ENCODE results near the gene DOCK2.
"Not testable (repeated sequence)": the region's sequence is repeated elsewhere in the genome, so short reads cannot be mapped to it uniquely, and the experiment has no call there.

The DOCK2 gene

GRCh38 chr5:169637085-169637548 lies at the start of gene DOCK2:
Gene DOCK2, plus strand, starts transcription at chr5:169637275. Its CDS starts 52 bp downstream, at chr5:169637327.
- DNase-seq (ENCODE audit: low spot score) = no peak

DNA sequence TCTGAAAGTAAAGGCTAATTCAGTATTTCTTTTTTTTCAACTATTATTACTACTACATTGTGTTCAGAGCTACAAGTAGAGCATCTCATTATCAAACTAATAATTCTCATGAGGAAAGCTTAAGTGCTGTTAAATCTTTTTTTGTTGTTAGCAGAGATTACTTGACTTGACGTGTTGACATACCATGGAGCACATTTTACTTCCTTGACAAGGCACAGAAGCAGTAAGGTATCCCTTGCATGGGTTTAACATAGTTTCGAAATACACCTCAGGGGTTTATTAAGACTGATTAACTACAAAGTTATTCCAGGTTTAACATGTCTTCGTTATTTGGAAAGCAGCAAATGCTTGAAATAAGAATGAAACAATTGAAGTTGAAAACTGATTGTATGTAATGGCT lies 46.5 kb upstream of the DOCK2 start:
- no peak for DNase-seq (ENCODE audit: low spot score)

- peak; percentile 25 for DNase-seq (ENCODE audit: low spot score)
These were observed 45.4 kb upstream of the DOCK2 start for GRCh38 chr5:169591636-169592035.

DNA sequence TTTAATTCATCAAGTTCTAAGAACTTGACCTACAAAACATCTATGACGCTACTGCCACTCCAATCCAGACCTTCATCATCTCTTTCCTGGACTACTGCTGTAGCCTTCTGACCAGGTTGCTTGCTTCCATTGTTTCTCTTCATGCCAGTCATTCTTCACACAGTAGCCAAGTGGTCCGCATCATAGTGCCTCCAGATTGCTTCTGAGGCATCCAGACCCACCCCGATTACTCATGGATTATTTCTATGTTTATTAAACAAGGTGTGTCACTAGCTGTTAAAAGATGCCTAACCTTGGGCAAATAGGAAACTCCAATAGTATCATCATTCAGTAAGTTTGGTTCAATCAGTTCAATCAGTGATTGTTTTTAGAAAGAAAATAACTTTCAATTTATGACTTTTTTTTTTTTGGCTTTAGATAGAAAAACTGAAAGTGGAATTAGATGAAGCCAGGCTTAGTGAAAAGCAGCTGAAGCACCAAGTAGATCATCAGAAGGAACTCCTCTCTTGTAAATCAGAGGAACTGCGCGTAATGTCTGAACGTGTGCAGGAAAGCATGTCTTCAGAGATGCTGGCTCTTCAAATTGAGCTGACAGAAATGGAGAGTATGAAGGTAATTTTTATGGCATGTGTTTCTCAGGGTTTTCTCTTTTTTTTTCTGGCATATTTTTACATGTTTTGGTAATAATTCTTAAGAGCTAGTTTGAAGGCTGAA lies 44.0 kb upstream of the DOCK2 start:
- no peak for DNase-seq (ENCODE audit: low spot score)

GRCh38 chr5:169595172-169595820 lies 41.8 kb upstream of the DOCK2 start:
- no peak for DNase-seq (ENCODE audit: low spot score)

DNA sequence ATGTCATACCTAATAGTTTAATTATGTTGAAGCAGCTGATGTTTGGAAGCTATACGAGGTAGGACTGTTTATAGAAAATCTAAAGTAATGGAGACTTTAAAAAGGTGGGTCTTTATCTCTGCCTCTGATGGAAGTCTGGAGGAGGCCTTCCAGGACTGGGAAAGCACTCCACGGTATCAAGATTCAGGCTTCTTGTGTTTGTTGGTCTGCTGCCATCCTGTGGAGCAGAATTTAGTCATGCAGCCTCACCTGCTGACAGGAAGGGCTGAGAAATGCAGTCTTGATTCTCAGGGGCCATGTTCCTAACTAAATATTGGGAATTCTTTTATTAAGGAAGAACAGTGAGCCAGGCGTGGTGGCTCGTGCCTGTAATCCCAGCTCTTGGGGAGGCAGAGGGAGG lies 37.6 kb upstream of the DOCK2 start:
- no peak for DNase-seq (ENCODE audit: low spot score)

GRCh38 chr5:169602535-169602934 lies 34.5 kb upstream of the DOCK2 start:
- no peak for DNase-seq (ENCODE audit: low spot score)

- DNase-seq (ENCODE audit: low spot score) = no peak
These were observed 30.8 kb upstream of the DOCK2 start for GRCh38 chr5:169606279-169606678.

DNA sequence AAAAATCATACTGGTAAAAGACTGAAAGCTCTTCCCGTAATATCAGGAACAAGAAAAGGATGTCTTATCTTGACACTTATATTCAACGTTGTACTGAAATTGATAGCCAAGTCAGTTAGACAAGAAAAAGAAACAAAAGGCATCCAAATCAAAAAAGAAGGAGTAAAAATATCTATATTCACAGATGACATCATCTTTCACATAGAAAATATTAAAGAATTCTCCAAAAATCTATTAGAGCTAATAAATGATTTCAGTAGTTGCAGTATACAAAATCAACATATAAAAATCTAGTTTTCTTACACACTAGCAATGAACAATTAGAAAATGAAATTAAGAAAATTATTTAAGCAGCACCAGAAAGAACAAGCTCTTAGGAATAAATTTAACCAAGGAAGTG lies 29.2 kb upstream of the DOCK2 start:
- no peak for DNase-seq (ENCODE audit: low spot score)

GRCh38 chr5:169609716-169610115 lies 27.4 kb upstream of the DOCK2 start:
- no peak for DNase-seq (ENCODE audit: low spot score)

- no peak for DNase-seq (ENCODE audit: low spot score)
These were observed 26.5 kb upstream of the DOCK2 start for GRCh38 chr5:169610606-169611005.

DNA sequence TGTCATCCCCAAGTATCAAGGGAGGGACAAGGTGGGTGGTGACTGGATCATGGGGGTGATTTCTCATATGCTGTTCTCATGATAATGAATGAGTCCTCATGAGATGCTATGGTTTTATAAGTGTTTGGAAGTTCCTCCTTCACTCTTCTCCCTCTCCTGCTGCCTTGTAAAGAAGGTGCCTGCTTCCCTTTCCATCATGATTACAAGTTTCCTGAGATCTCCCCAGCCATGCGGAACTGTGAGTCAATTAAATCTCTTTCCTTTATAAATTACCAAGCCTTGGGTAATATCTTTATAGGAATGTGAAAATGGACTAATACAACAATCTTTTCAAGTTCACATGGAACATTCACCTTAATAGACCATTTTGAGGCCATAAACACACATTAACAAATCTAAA lies 21.5 kb upstream of the DOCK2 start:
- DNase-seq (ENCODE audit: low spot score) = no peak

DNA sequence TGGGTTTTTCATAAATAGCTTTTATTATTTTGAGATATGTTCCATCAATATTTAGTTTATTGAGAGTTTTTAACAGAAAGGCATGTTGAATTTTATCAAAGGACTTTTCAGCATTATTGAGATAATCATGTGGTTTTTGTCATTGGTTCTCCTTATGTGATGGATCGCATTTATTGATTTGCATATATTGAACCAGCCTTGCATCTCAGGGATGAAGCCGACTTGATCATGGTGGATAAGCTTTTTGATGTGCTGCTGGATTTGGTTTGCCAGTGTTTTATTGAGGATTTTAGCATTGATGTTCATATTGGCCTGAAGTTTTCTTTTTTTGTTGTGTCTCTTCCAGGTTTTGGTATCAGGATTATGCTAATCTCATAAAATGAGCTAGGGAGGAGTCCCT lies 12.8 kb upstream of the DOCK2 start:
- not testable (repeated sequence) for DNase-seq (ENCODE audit: low spot score)

GRCh38 chr5:169626779-169627178 lies 10.3 kb upstream of the DOCK2 start:
- peak; percentile 80 for DNase-seq (ENCODE audit: low spot score)

- DNase-seq (ENCODE audit: low spot score) = no peak
These were observed 9.5 kb upstream of the DOCK2 start for GRCh38 chr5:169627551-169627950.

- peak; percentile 65 for DNase-seq (ENCODE audit: low spot score)
These were observed 8.2 kb upstream of the DOCK2 start for GRCh38 chr5:169628892-169629291.

- peak; percentile 77 for DNase-seq (ENCODE audit: low spot score)
These were observed 7.1 kb upstream of the DOCK2 start for GRCh38 chr5:169629847-169630548.

GRCh38 chr5:169631360-169631759 lies 5.7 kb upstream of the DOCK2 start:
- DNase-seq (ENCODE audit: low spot score) = no peak

DNA sequence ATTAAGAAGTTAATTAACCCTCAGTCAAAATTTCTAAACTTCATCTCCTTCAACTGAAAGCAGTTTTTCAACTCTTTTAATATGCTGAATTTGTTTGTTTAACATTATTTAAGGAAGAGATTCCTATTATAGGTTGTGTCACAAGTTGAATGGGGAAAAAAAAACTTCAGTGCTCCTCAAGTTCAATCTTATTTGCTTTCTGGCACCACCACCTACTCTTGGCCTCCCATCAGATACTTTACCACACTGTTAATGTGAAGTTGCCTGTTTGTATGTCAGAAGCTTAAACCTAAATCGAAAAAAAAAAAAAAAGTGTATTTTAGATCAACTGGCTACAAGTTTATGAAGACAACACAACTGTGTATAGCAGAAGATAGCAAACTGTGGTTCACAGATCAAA lies 4.1 kb upstream of the DOCK2 start:
- no peak for DNase-seq (ENCODE audit: low spot score)

DNA sequence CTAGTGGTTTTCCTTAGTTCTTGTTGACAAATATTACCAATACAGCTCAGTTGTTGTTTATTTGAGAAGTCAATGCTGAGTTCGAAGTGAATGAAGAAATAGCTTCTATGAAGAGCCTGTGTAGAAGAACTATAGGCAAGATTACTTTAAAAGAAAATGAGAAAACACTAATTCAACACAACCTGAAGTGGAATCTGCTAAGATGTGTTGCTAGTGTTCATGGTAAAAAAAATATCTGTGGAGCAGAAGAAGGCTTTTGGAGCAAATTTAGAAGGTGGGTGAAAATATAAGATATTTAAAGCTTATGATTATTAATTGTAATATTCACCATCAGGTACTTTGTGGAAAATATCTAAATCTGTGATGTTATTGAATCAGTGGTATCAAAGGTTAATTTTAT lies 2.5 kb upstream of the DOCK2 start:
- no peak for DNase-seq (ENCODE audit: low spot score)

- no peak for DNase-seq (ENCODE audit: low spot score)
These were observed 1.1 kb upstream of the DOCK2 start for GRCh38 chr5:169635936-169636335.

DNA sequence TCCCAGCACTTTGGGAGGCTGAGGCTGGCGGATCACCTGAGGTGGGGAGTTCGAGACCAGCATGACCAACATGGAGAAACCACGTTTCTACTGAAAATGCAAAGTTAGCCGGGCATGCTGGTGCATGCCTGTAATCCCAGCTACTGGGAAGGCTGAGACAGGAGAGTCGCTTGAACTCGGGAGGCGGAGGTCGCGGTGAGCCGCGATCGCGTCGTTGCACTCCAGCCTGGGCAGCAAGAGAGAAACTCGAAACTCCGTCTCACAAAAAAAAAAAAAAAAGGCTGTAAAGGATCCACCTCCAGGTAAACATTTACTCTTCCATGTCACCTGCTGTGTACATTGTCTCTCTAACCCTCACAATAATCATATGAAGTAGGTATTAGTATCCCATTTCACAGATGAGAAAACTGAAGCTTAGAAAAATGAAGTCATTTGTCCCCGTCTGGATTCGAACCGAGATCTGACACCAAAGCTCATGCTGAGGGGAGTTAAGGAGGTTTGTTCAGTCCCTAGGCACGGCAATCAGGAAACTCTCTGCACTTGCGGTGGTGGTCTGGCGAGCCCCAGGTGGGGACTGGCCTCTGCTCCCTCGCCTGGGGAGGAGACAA lies 494 bp upstream of the DOCK2 start:
- no peak for DNase-seq (ENCODE audit: low spot score)
